Measurements from ENCODE around the gene RELN.
"Not testable (repeated sequence)": the region's sequence is repeated elsewhere in the genome, so short reads cannot be mapped to it uniquely, and the experiment has no call there.

Gene RELN

DNA sequence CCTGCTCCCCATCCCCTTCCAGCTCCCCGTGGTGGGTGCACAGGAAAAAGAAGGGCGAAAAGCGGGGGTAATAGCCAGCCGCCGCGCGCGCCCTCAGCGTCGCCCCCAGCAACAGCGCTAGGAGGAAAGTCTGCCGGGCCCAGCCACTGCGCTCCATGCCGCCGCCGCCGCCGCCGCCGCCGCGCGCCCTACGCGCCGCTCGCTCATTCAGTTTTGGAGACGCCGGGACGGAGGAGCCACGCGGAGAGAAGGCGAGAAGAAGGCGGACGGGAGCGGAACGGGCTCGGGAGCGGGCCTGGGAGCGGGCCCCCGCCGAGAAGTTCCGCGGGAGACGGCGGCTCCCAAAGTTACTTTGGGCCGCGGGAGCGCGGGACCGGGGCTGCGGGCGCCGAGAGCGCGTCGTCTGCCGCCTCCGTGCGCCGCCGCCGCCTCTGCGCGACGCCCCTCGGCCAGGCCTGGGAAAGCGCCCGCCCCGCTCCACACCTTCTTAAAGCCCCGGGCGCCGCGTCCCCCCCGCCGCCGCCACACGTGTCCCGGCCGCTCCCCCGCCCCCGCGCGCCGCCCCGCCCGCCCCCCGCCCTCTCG lies at the start of gene RELN:
RELN (minus strand) TSS at position 459 of the 585 bp plus-strand sequence; CDS start at position 157, 302 bp downstream.
- no peak for DNase-seq (ENCODE audit: low read depth, low spot score)

DNA sequence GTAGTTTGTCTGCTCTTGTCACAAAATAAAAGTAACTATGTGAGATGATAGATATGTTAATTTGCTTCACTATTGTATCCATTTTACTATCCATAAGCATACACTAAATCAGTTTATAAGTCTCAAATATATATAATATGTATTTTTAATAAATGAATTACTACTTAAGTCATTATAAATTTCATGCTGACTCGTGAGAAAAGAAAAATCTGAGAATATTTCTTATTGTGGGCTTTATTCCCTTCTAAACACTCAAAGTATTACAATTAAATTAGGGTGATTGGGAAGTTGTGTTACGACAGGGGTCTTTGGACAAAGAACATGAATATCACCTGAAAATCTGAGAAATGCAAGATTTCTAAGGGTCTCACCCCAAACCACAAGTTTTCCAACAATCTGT lies 48.7 kb upstream of the RELN start:
- DNase-seq (ENCODE audit: low read depth, low spot score): no peak

DNA sequence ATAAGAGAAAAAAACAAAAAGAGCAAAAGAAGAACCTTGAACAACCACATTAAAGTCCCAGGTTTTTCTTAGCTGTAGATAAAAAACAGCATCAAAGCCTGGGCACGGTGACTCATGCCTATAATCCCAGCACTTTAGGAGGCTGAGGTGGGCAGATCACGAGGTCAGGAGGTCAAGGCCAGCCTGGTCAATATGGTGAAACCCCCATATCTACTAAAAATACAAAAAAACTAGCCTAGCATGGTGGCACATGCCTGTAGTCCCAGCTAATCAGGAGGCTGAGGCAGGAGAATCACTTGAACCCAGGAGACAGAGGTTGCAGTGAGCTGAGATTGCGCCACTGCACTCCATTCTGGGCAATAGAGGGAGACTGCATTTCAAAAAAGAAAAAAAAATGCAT lies 47.4 kb upstream of the RELN start:
- DNase-seq (ENCODE audit: low read depth, low spot score): not testable (repeated sequence)

DNA sequence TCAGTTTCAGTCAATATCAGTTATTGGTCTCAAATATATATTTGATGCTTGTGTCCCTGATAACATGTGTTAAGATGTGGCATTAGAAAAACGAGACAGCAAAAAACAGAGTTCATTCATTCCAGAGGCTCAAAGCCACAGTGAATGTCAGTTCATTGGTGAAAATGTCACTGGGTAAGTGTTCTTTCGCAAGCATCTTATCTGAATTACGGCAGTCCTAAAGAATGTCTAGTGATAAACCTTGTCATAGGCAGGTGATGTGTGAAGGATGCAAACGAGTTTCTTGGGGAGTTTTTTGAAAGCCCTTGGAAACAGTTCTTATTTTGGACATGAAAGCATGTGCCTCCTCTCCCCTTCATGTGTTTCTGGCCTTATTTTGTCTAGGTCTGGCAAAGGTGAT lies 45.9 kb upstream of the RELN start:
- DNase-seq (ENCODE audit: low read depth, low spot score): no peak

DNA sequence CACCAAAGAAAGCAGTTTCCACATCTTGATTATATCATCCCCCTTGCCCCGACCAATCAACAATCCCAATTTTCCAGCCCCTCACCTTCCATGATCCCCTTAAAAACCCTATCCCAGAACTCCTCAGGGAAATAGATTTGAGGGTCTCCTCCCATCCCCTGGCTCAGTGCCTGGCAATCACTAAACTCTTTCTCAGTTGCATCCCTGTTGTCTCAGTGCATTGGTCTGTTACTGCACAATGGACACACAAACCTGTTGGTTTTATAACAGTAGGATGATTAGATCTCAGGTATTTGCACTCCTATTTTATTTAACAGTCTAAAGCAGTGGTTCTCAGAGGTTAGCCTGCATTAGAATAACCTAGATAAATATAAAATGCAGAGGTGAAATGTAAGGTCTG lies 45.2 kb upstream of the RELN start:
- DNase-seq (ENCODE audit: low read depth, low spot score): no peak

DNA sequence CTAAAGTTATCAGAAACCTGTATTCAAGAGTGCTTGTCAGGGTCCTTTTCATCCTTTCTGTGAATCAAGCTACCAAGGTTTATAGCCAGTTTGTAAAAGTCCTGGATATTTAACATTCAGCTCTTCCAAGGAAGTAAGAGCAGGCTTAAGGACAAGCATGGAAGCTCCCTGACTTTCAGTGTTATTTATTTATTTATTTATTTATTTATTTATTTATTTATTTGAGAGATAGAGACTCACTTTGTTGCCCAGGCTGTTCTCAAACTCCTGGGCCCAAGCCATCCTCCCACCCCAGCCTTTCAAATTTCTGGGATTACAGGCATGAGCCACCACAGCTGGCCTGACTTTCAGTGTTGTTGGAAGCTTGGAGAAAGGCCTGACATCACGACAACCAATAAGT lies 44.4 kb upstream of the RELN start:
- DNase-seq (ENCODE audit: low read depth, low spot score): no peak

DNA sequence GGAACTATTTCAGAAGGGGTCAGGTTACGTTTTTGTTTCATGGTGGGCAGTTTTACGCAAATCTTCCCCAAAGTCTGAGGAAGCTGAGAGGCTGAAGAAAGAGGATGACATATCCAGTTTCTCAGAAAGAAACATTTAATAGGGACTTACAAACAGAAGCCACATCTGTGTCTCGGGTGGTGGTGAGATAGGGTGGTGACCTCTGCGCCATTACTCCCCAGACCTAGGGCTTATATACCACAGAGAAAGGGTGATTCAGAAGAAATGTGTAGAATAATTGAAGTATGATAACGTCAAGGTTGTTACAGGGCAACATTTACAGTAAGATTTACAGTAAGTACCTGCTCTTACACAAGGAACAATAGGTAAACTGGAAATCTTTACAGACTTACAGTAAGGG lies 43.0 kb upstream of the RELN start:
- DNase-seq (ENCODE audit: low read depth, low spot score): no peak

DNA sequence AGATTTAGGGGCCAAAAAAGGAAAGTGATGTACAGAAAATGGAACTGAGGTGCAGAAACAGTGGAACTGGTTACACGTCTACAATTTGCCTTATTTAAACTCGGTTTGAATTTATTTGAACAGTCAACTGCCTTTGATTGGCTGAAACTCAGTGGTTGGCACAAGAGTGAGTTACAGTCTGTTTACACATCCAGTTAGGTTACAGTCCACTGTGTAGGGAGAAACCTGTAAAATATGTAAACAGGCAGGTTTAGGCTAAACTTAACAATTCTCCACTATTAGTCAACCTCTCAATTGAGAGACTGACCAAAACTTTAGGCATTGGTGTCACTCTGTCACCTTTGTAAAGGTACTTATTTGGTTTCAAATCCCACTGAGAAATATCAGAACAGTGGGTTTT lies 40.3 kb upstream of the RELN start:
- no peak for DNase-seq (ENCODE audit: low read depth, low spot score)

DNA sequence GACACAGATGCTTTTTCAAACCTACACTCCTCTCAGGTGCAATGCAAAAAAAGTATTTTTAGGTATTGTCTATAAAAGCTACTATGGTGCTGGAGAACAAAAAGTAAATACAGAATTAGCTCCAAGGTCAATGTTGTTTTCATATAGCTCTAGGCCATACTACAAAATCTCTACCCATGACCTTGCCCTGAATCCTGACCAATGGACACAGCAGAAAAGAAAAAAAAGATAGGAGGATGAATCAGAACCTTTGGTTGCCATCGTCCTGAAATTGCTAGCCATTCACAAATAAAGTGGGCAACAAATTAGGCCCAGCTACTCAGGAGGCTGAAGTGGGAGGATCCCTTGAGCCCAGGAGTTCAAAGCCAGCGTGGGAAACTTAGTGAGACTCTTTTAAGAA lies 35.2 kb upstream of the RELN start:
- DNase-seq (ENCODE audit: low read depth, low spot score): no peak

DNA sequence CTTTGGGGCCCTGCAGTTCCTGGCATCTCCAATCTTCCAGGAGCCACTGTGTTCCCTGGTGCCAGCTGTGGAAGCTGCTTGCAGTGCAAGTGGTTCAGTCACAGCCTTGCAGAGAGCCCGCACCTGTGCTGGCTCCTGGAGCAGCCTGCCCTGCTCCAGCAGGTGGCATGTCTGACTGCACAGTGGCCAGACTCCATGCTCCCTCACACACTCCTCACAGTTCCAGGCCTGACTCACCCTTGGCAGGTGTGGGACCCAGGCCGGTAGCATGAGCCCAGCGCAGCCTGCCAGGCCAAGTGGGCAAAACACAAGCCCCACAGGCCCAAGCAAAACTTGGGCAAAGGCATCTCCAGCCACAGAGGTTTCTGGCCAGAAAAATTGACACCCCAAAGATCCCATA lies 33.6 kb upstream of the RELN start:
- no peak for DNase-seq (ENCODE audit: low read depth, low spot score)

DNA sequence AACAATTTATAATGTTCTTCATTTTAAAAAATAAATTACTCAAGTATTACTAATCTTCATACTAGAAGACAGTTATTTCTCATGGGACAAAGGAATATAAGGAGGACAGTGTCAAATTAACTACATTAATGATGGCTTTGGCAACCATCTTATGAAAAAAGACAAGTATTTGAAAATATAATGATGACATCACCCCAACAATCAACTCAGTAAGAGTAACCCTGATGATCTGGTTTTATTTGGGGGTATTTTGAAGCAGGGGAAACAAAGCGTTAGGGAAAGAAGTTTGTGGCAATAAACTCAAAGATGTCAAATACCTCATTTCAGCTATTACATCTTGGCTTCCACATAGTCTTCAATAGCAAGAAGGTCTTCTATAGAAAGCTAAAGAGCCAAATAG lies 29.0 kb upstream of the RELN start:
- DNase-seq (ENCODE audit: low read depth, low spot score): no peak

DNA sequence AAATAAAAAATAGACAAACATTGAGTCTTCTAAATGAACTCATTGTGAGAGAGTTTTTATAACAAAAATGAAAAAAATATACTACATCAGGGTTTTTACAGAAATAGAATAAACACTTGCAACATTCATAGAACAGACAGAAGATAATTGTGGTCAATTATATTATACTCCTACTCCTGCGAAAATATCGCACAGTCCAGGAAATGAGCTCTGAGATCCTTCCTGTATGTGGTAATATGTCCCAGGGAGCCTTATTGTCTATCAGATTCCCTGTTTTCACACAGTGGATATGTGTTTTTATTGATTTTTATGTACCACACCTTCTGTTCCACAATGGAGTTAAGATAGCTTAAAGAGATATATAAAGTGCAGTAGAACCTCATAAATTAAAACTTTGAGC lies 27.5 kb upstream of the RELN start:
- no peak for DNase-seq (ENCODE audit: low read depth, low spot score)

DNA sequence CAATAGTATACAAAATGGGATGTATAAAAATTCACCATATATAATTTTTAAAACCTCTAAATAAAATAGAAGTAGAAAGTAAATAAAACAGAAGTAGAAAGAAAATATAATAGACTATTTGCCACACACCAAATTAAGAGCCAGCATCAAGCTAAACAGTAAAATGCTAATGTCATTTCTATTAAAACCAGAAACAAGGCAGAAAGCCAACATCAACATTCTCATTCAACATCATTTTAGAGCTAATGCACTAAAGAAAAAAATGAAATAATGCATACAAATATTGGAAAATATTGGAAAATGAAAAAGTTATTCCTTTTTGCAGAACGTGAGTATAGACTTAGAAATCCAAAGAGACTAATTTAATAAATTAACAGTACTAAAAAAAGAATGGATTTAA lies 23.4 kb upstream of the RELN start:
- DNase-seq (ENCODE audit: low read depth, low spot score): no peak

DNA sequence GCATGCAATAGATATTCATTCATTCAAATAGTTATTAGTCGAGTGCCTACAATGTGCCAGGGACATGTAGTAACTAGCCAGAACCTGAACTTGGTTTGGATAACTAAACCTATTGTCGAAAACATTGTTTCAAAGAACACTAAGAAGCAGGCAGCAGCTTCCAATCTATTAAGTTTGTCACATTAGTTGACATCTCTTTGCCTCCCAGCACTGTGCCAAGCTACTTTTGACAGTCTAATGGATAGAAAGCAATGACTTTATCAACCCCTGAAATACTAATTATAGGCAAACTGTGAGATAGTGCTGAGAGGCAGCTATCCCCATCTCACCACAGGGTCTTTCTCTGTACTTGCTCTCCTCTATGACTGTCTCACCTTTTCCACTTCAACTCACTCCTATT lies 22.4 kb upstream of the RELN start:
- no peak for DNase-seq (ENCODE audit: low read depth, low spot score)

DNA sequence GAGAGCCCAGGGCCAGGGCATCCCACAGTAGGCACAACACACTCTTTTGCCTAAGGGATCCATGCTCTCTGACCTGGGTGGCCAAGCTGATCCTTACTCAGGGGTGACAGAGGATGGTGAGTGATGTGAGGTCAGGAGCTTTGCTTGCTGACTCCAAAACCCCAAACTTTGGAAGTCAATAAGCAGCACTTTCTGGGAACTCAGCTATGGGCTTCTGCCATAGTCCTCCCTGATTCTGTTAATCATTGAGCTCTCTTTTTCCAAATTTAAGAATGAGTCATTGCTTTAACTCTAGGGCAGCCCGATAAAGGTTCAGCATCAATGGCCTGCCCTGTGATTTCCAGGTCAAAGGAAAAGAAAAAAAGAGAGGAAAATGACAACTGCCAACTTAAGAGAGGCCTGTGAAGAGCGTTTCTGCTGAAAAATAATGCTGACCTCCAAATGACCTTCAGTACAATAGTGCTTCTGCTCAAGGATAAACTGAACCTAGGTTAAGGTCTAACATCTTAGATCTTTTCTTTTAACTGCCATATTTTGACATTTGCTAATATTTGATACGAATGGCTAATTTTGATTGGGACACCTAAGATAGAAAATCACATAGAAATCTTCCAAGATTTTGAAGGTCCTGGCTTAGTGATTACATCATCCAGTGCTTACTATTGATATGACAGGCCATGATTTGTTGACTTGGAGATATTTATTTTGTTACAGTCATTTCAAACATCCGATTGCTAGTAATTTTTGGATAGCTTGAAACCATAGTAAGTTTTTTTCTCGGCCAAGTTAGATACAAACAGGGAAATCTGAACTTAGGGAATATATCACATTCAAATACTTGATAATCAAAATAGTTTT lies 20.8 kb upstream of the RELN start:
- no peak for DNase-seq (ENCODE audit: low read depth, low spot score)

DNA sequence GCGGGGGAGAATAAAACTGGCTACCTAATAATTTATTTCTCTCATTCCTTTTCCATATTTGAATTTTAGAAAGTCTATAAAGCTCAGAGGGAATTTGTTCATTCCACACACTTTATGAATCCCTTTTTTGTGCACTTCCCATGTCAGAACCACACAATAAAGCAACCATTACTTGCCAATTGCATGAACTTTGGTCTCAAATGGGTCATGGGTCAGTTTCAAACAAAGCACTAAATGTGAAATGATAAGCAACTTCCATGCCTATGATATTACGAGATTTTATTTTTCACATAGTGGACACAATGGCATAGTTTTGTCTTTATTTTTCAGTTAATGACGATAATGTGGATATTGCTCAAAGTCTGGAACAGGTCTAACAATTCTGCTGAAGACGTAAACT lies 18.6 kb upstream of the RELN start:
- DNase-seq (ENCODE audit: low read depth, low spot score): no peak

DNA sequence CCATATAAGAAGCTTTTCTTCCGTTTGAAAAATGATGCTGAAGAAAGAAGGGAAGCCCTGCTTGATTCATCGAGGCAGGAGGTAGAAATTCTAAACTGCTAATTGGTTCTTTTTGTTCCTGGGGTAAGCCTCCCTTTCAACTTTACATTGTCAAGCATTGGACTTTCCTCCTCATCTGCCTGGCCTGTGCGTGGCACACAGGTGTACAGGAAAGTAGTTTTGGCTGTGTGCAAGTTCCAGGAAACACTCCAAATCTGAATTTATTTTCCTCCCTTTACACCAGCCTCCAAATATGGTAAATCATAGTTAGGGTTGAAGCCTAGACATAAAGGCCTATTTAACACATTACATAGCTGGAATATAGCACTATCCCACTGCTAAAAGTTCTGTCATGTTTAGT lies 18.2 kb upstream of the RELN start:
- no peak for DNase-seq (ENCODE audit: low read depth, low spot score)

DNA sequence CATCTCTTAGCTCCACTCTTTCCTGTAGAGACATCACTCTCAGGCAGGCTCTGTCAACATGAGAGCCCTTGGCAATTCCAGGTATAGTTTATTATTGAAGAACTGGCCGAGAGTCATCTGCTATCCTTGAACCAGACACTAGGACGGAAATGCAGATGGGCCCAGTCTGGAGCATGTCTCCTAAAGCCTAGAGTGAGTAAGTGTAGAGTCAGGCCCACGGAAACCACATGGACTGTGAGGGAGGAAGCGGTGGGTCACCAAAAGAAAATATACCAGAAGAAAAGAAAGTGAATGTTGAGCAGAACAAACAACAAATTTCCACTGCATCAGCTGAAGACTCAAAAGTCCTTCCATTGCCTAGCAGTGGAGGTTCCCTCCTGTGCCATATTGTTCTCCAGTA lies 15.7 kb upstream of the RELN start:
- DNase-seq (ENCODE audit: low read depth, low spot score): peak; percentile 0

DNA sequence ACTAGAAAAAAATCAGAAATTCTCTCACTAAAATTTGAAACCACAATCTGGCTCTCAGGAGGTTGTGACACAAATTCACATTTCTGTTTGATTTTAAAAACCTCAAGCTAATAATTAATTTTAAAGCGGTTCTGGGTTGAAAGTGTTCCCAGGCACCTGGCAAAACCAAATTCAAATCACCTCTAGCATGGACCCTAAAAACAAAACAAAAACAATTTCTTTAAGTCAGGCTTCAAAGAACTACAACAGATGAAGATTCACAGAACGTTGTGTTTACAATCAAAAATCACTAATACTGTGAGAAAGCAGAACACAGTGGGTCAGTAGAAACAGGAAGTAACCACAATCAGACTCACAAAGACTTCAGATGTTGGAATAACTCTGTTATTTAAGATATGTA lies 7.2 kb upstream of the RELN start:
- DNase-seq (ENCODE audit: low read depth, low spot score): no peak

DNA sequence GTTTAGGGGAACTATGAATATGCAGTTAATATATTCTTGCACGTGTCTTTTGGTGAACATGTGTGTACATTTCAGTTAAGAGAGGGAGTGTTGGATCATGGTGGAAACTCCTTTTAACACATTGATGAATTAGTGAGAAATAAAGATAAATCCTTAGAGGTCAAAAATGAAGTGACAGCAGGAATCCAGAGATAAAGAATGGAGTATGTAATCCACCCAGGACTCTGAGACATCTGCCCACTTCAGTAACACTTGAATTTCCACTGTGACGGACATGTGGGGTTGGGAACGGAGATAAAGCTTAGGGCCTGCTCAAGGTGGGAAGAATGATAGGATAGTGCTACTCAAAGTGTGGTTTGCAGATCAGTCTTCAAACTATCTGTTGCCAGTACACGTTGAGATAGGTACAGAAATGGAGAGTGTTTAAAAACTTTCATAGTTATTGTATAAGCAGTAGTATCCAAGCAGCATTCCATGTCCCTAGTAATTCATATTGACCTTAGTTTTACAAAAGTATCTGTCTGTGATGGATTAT lies 6.6 kb upstream of the RELN start:
- no peak for DNase-seq (ENCODE audit: low read depth, low spot score)

DNA sequence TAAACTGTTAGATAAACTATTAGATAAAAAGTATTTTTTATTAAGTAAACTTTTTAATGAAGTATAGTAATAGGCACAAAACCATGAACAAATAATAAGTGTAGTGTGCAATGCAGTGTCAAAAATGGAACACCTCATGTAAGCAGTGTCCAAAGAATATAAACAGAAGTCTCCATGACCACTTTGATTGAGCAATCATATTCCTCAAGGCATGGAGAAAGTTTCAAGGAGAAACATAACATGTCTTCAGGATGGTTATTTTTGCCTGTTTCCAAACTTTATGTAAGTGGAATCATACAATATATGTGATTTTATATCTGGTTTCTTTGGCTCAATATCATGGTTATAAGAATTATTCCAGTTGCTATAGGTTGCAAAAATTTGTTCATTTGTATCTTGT lies 6.1 kb upstream of the RELN start:
- no peak for DNase-seq (ENCODE audit: low read depth, low spot score)

DNA sequence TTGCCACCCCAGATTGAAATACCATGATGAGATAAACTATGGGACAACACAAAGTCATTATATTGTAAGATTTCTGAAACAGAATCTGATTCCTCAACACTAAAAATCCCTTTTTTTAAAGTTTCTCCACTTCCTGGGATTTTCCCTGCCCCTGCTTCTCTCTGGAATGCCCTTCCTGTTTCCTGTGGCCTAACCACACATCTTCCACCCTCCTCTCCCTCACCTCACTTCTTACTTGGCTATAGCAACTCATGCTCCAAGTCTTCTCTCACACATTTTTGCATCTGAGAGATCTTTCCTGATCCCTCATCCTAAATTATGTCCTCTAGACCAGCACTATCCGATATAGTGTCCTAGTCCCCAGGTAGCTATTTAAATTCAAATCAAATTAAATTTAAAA lies 4.1 kb upstream of the RELN start:
- DNase-seq (ENCODE audit: low read depth, low spot score): no peak

DNA sequence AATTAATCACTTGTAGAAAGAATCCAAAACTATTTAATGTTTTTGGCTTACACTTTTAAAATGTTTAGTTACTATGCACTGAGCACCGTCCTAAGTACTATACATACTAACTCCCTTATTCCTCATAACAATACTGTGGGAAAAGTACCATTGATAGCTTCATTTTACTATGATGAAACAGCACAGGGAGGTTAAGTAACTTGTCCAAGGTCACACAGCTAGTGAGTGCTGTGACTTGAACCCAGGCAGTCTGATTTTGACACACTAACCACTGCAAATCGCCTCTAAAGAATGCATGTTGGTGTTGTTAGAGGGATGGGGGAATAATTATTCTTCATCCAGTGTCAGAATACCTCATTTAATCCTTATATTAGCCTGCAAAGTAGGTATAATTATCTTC lies 1.9 kb upstream of the RELN start:
- DNase-seq (ENCODE audit: low read depth, low spot score): no peak
